ENCODE data around the gene LYPD6B.
"Not testable (repeated sequence)": the region's sequence is repeated elsewhere in the genome, so short reads cannot be mapped to it uniquely, and the experiment has no call there.

Gene LYPD6B

GRCh38 chr2:149213764-149214493, 175.4 kb downstream of the LYPD6B start:
- H2AFZ ChIP-seq (ENCODE audit: low read depth, low read length), result no peak overlapping the region
- H3K9me3 ChIP-seq (ENCODE audit: low read length), result no peaks in the 10 kb centered on the region
- H3K4me3 ChIP-seq (ENCODE audit: low read length), result no peak overlapping the region
- no peaks in the 10 kb centered on the region for H3K4me1 ChIP-seq (ENCODE audit: insufficient read depth, low read length)
- no peaks in the 10 kb centered on the region for H3K36me3 ChIP-seq (ENCODE audit: insufficient read depth, low read length)
- H3K27me3 ChIP-seq (ENCODE audit: insufficient read depth, low read length), result no peaks in the 10 kb centered on the region

GRCh38 chr2:149218497-149218896, 180.0 kb downstream of the LYPD6B start:
- H3K36me3 ChIP-seq (ENCODE audit: insufficient read depth, low read length), result no peaks in the 10 kb centered on the region
- H3K4me3 ChIP-seq (ENCODE audit: low read length), result no peak overlapping the region
- no peak overlapping the region for H2AFZ ChIP-seq (ENCODE audit: low read depth, low read length)
- no peaks in the 10 kb centered on the region for H3K9me3 ChIP-seq (ENCODE audit: low read length)
- peaks cover 5% of the 10 kb centered on the region for H3K4me1 ChIP-seq (ENCODE audit: insufficient read depth, low read length)
- no peaks in the 10 kb centered on the region for H3K27me3 ChIP-seq (ENCODE audit: insufficient read depth, low read length)

- no peak overlapping the region for H2AFZ ChIP-seq (ENCODE audit: low read depth, low read length)
- H3K36me3 ChIP-seq (ENCODE audit: insufficient read depth, low read length), result no peaks in the 10 kb centered on the region
- peaks cover 5% of the 10 kb centered on the region for H3K4me1 ChIP-seq (ENCODE audit: insufficient read depth, low read length)
- H3K4me3 ChIP-seq (ENCODE audit: low read length), result no peak overlapping the region
- no peaks in the 10 kb centered on the region for H3K27me3 ChIP-seq (ENCODE audit: insufficient read depth, low read length)
- no peaks in the 10 kb centered on the region for H3K9me3 ChIP-seq (ENCODE audit: low read length)
Observed at GRCh38 chr2:149219856-149220255, 181.4 kb downstream of the LYPD6B start.

GRCh38 chr2:149221002-149221401, 182.5 kb downstream of the LYPD6B start:
- no peak overlapping the region for H3K4me3 ChIP-seq (ENCODE audit: low read length)
- H3K9me3 ChIP-seq (ENCODE audit: low read length), result no peaks in the 10 kb centered on the region
- no peaks in the 10 kb centered on the region for H3K36me3 ChIP-seq (ENCODE audit: insufficient read depth, low read length)
- no peaks in the 10 kb centered on the region for H3K27me3 ChIP-seq (ENCODE audit: insufficient read depth, low read length)
- no peak overlapping the region for H2AFZ ChIP-seq (ENCODE audit: low read depth, low read length)
- peaks cover 5% of the 10 kb centered on the region for H3K4me1 ChIP-seq (ENCODE audit: insufficient read depth, low read length)

- no peaks in the 10 kb centered on the region for H3K36me3 ChIP-seq (ENCODE audit: insufficient read depth, low read length)
- no peak overlapping the region for H3K4me3 ChIP-seq (ENCODE audit: low read length)
- peaks cover 5% of the 10 kb centered on the region for H3K4me1 ChIP-seq (ENCODE audit: insufficient read depth, low read length)
- no peak overlapping the region for H2AFZ ChIP-seq (ENCODE audit: low read depth, low read length)
- no peaks in the 10 kb centered on the region for H3K27me3 ChIP-seq (ENCODE audit: insufficient read depth, low read length)
- no peaks in the 10 kb centered on the region for H3K9me3 ChIP-seq (ENCODE audit: low read length)
Observed at GRCh38 chr2:149221898-149222297, 183.4 kb downstream of the LYPD6B start.

GRCh38 chr2:149223472-149224095, 185.1 kb downstream of the LYPD6B start:
- Histone ChIP-seq H3K4me3 (ENCODE audit: low read length) (no peak overlapping the region), H2AFZ (ENCODE audit: low read depth, low read length) (no peak overlapping the region), H3K9me3 (ENCODE audit: low read length) (no peaks in the 10 kb centered on the region), H3K27me3 (ENCODE audit: insufficient read depth, low read length) (peaks cover 2% of the 10 kb centered on the region), H3K36me3 (ENCODE audit: insufficient read depth, low read length) (no peaks in the 10 kb centered on the region), H3K4me1 (ENCODE audit: insufficient read depth, low read length) (peaks cover 5% of the 10 kb centered on the region)

GRCh38 chr2:149224543-149224942, 186.0 kb downstream of the LYPD6B start:
- Histone ChIP-seq H3K27me3 (ENCODE audit: insufficient read depth, low read length) (peaks cover 3% of the 10 kb centered on the region), H3K9me3 (ENCODE audit: low read length) (no peaks in the 10 kb centered on the region), H3K36me3 (ENCODE audit: insufficient read depth, low read length) (no peaks in the 10 kb centered on the region), H3K4me1 (ENCODE audit: insufficient read depth, low read length) (peaks cover 5% of the 10 kb centered on the region), H3K4me3 (ENCODE audit: low read length) (no peak overlapping the region), H2AFZ (ENCODE audit: low read depth, low read length) (no peak overlapping the region)

- Histone ChIP-seq H3K9me3 (ENCODE audit: low read length) (no peaks in the 10 kb centered on the region), H2AFZ (ENCODE audit: low read depth, low read length) (no peak overlapping the region), H3K4me3 (ENCODE audit: low read length) (no peak overlapping the region), H3K4me1 (ENCODE audit: insufficient read depth, low read length) (peaks cover 5% of the 10 kb centered on the region), H3K27me3 (ENCODE audit: insufficient read depth, low read length) (peaks cover 3% of the 10 kb centered on the region), H3K36me3 (ENCODE audit: insufficient read depth, low read length) (no peaks in the 10 kb centered on the region)
Observed at GRCh38 chr2:149225446-149225845, 186.9 kb downstream of the LYPD6B start.

GRCh38 chr2:149226790-149227189, 188.3 kb downstream of the LYPD6B start:
- no peak overlapping the region for H2AFZ ChIP-seq (ENCODE audit: low read depth, low read length)
- peaks cover 5% of the 10 kb centered on the region for H3K4me1 ChIP-seq (ENCODE audit: insufficient read depth, low read length)
- peaks cover 3% of the 10 kb centered on the region for H3K27me3 ChIP-seq (ENCODE audit: insufficient read depth, low read length)
- no peaks in the 10 kb centered on the region for H3K9me3 ChIP-seq (ENCODE audit: low read length)
- H3K4me3 ChIP-seq (ENCODE audit: low read length), result no peak overlapping the region
- no peaks in the 10 kb centered on the region for H3K36me3 ChIP-seq (ENCODE audit: insufficient read depth, low read length)

GRCh38 chr2:149235816-149236375, 197.4 kb downstream of the LYPD6B start:
- Histone ChIP-seq H3K4me1 (ENCODE audit: insufficient read depth, low read length) (no peaks in the 10 kb centered on the region), H2AFZ (ENCODE audit: low read depth, low read length) (no peak overlapping the region), H3K9me3 (ENCODE audit: low read length) (no peaks in the 10 kb centered on the region), H3K36me3 (ENCODE audit: insufficient read depth, low read length) (no peaks in the 10 kb centered on the region), H3K27me3 (ENCODE audit: insufficient read depth, low read length) (no peaks in the 10 kb centered on the region), H3K4me3 (ENCODE audit: low read length) (no peak overlapping the region)

- no peaks in the 10 kb centered on the region for H3K27me3 ChIP-seq (ENCODE audit: insufficient read depth, low read length)
- H2AFZ ChIP-seq (ENCODE audit: low read depth, low read length), result no peak overlapping the region
- no peaks in the 10 kb centered on the region for H3K9me3 ChIP-seq (ENCODE audit: low read length)
- H3K4me1 ChIP-seq (ENCODE audit: insufficient read depth, low read length), result no peaks in the 10 kb centered on the region
- H3K36me3 ChIP-seq (ENCODE audit: insufficient read depth, low read length), result no peaks in the 10 kb centered on the region
- no peak overlapping the region for H3K4me3 ChIP-seq (ENCODE audit: low read length)
Observed at GRCh38 chr2:149236410-149236809, 197.9 kb downstream of the LYPD6B start.

- Histone ChIP-seq H3K4me3 (ENCODE audit: low read length) (no peak overlapping the region), H3K4me1 (ENCODE audit: insufficient read depth, low read length) (no peaks in the 10 kb centered on the region), H3K36me3 (ENCODE audit: insufficient read depth, low read length) (no peaks in the 10 kb centered on the region), H2AFZ (ENCODE audit: low read depth, low read length) (no peak overlapping the region), H3K9me3 (ENCODE audit: low read length) (no peaks in the 10 kb centered on the region), H3K27me3 (ENCODE audit: insufficient read depth, low read length) (no peaks in the 10 kb centered on the region)
Observed at GRCh38 chr2:149246186-149246585, 207.7 kb downstream of the LYPD6B start.

GRCh38 chr2:149251436-149251835, 212.9 kb downstream of the LYPD6B start:
- H3K4me3 ChIP-seq (ENCODE audit: low read length); H3K27me3 ChIP-seq (ENCODE audit: insufficient read depth, low read length); H3K9me3 ChIP-seq (ENCODE audit: low read length); H3K36me3 ChIP-seq (ENCODE audit: insufficient read depth, low read length); H2AFZ ChIP-seq (ENCODE audit: low read depth, low read length); H3K4me1 ChIP-seq (ENCODE audit: insufficient read depth, low read length): not testable (repeated sequence)
